ENCODE measurements around the gene ZMYM1.
A peak's percentile ranks its signal among the peaks of the same experiment; 100 is the strongest.
"Not testable (repeated sequence)": the region's sequence is repeated elsewhere in the genome, so short reads cannot be mapped to it uniquely, and the experiment has no call there.

ZMYM1 gene

GRCh38 chr1:35079003-35079930 is at the start of gene ZMYM1:
Gene ZMYM1, plus strand, starts transcription at chr1:35079385. Its CDS starts 14,603 bp downstream, at chr1:35093988.
- peak; percentile 67 to 83 for DNase-seq (ENCODE audit: low read depth in 2 of 2)

GRCh38 chr1:35029761-35030160 is 49.4 kb upstream of the ZMYM1 start:
- no peak for DNase-seq (ENCODE audit: low read depth in 2 of 2)

DNA sequence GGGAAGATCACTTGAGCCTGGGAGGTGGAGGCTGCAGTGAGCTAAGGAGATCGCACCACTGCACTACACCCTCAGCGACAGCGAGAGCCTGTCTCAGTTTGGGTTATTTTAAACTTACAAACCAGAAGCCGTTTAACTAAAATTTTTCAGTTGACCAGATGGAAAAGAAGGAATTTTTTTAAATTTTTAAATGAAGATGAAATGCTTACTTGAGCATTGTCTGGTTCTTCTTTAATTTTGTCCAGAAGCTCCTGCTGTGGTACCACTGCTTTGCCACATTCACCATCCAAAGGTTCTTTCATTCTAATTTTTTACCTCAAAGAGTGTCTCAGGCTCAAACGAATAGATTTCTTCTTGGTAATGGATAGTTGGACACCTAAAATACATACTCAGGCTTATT is 48.8 kb upstream of the ZMYM1 start:
- no peak for DNase-seq (ENCODE audit: low read depth in 2 of 2)

DNA sequence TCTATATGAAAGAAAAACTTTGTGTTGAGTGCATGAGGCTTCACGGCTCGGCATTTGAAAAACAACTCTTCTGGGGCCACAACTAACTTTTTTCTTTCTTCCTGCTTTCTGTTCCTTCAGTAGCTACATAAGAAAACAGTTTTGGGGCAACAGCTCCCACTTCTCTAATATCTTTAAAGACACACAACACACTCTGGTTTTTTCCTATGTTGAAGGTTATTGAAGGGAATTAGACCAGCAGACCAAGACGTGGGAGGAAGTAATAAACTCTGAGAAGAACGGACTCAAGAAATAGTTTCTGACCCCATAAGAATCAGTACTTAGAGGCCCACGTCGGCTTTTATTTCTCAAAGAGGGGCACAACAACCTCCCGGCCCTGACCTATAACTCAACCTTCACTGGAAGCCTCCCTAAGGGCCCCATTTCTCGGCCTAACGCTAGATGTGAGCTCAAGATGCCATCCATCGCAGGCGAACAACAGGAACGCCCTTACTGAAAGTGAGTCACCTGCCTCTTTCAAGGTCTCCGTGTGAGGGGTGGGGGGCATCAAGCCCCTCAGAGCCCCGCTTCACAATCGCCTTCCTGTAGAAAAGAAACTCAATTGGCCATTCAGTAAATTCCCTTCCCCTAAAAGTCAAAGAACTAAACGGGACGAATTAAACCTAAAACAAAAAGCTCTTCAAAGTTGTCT is 48.3 kb upstream of the ZMYM1 start:
- DNase-seq (ENCODE audit: low read depth in 2 of 2), result peak; percentile 11 to 26

DNA sequence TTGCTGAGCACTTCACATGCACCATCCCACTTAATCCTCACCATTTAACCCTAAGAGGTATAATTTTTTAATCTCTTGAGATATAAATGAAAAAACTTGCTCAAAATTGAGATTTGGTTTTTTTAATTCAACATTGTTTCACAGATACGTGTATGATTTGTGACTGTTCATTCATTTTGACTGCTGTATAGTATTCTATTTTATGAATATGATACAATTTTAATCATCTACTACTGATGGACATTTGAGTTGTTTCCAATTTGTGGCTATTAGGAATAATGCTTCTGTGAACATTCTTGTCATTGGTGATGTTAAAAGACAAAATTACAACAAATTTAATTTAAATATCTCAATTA is 46.8 kb upstream of the ZMYM1 start:
- DNase-seq (ENCODE audit: low read depth in 2 of 2), result no peak

DNA sequence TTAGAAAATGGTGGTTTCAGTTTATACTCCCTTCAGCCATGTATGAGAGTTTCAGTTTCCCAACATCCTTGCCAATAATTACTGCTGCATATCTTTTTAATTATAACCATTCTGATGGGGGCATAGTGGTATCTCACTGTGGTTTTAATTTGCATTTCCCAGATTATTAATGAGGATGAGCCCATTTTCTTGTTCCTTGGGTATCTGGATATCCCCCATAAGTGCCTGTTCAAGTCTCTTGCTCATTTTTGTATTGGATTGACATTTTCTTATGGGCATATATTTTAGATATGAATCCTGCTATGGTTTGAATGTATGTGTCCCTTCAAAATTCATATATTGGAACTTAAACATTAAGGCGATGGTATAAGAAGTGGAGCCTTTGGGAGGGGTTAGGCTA is 45.8 kb upstream of the ZMYM1 start:
- DNase-seq (ENCODE audit: low read depth in 2 of 2), result no peak

- no peak for DNase-seq (ENCODE audit: low read depth in 2 of 2)
Observed at GRCh38 chr1:35036621-35037020, 42.6 kb upstream of the ZMYM1 start.

DNA sequence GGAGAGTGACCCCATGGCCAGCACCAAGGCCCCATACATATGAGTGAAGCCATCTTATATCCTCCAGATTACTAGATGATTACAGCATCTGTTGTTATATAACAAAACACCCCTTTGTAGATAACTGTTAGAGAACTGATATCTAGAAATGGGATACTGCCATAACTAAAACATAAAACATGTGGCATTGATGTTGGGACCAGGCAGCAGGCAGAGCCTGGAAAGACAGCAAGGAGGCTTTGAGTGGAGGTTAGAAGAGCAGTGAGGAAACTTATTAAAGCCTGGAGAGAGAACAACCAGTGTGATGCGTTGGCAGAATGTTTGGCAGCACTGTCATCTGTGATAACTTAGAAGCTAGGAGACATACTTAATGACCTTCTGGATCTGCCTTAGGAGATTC is 42.0 kb upstream of the ZMYM1 start:
- DNase-seq (ENCODE audit: low read depth in 2 of 2), result no peak

GRCh38 chr1:35038723-35039122 is 40.5 kb upstream of the ZMYM1 start:
- DNase-seq (ENCODE audit: low read depth in 2 of 2), result no peak

DNA sequence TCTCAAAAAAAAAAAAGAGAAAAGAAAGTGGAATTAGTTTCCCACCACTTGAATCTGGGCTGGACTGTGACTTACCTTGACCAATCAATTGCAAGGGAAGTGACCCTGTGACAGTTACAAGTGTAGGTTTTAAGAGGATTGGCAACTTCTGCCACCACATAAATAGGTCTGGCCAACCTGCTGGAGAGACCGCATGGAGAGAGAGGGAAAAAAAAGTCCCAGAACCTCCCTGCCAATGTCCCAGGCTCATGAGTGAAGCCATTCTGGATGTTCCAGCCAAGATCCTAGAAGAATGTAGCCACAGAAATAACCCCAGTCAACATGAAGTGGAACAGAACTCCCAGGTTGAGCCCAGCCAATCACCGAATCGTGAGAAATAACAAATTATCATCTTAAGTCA is 35.7 kb upstream of the ZMYM1 start:
- DNase-seq (ENCODE audit: low read depth in 2 of 2), result no peak

GRCh38 chr1:35044431-35044830 is 34.8 kb upstream of the ZMYM1 start:
- DNase-seq (ENCODE audit: low read depth in 2 of 2), result no peak

DNA sequence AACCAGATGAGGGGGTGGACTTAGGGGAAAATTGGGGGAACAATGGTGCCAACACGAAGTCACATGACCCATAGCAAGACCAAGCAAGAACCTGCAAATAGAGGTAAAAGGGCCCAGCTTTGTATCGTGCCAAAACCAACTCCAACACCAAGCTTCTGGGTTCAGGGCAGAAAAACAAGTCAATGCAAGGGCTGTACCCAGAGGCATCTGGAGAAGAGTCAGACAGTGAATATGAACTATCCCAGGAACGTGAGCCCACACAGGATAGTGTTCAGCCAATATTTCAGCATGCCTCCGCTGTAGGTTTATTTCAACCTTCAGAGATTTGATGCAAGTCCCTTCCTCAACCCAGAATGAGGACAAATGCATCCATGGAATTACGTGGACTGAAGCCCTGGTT is 32.5 kb upstream of the ZMYM1 start:
- no peak for DNase-seq (ENCODE audit: low read depth in 2 of 2)

GRCh38 chr1:35047188-35047858 is 31.9 kb upstream of the ZMYM1 start:
- DNase-seq (ENCODE audit: low read depth in 2 of 2), result no peak

DNA sequence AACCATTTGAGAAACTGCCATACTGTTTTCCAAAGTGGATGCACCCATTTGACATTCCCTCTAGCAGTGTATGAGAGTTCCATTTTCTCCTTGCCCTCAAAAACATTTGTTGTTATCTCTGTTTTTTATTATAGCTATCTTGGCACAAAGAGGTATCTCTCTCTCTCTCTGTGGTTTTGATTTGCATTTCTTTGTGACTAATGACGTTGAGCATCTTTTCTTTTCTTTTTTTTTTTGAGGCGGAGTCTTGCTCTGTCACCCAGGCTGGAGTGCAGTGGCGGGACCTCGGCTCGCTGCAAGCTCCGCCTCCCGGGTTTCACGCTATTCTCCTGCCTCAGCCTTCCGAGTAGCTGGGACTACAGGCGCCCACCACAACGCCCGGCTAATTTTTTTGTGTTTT is 30.1 kb upstream of the ZMYM1 start:
- no peak for DNase-seq (ENCODE audit: low read depth in 2 of 2)

DNA sequence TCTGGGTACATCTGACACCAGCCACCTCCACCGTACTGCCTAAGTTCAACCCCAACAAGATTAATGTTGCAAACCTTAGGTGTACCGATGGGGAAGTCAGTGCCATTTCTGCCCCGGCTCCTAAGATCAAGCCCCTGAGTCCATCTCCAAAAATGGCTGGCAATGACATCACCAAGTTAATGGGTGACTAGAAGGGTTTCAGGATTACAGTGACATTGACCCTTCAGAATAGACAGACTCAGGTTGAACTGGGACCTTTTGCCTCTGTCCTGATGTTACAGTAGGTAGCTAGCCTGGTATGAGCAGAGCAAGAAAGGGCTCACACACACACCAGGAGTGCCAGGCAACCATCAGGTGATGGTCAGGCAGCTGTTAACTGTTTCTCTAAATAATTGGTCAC is 25.8 kb upstream of the ZMYM1 start:
- DNase-seq (ENCODE audit: low read depth in 2 of 2), result no peak

DNA sequence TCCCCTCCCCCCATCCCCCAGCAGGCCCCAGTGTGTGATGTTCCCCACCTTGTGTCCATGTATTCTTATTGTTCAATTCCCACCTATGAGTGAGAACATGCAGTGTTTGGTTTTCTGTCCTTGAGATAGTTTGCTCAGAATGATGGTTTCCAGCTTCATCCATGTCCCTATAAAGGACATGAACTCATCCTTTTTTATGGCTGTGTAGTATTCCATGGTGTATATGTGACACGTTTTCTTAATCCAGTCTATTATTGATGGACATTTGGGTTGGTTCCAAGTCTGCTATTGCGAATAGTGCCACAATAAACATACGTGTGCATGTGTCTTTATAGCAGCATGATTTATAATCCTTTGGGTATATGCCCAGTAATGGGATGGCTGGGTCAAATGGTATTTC is 24.9 kb upstream of the ZMYM1 start:
- DNase-seq (ENCODE audit: low read depth in 2 of 2), result not testable (repeated sequence)

DNA sequence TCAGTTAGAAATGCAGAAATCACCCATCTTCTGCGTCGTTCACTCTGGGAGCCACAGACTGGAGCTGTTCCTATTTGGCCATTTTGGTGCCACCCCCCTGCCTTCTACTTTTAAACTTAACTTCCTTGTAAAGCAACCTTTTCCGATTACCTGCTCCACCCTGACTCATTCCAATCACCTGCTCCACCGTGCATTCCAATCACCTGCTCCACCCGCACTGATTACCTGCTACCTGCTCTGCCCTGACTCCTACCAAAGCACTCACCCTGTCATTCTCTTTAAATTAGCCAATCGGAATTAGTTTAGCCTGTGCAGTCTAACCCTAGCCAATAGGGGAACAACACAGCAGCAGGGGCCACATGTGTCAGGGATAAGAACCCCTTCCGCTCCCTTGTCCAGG is 20.9 kb upstream of the ZMYM1 start:
- DNase-seq (ENCODE audit: low read depth in 2 of 2), result not testable (repeated sequence)

DNA sequence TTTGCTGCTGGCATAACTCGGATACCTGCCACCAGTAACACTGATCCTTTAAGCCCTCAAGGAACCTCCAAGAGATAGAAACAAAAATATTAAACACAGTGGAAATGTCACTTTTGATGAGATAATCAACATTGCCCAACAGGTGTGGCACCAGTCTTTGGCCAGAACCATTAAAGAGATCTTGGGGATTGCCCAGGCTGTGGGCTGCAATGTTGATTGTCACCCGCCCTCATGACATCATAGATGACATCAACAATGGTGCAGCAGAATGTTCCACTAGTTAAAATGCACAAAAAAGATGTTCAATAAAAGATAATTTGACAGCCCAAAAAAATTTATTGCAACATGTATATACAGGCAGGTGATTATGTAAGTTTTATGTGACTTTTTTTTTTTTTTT is 20.2 kb upstream of the ZMYM1 start:
- DNase-seq (ENCODE audit: low read depth in 2 of 2), result no peak

- DNase-seq (ENCODE audit: low read depth in 2 of 2), result no peak
Observed at GRCh38 chr1:35062518-35063196, 16.5 kb upstream of the ZMYM1 start.

DNA sequence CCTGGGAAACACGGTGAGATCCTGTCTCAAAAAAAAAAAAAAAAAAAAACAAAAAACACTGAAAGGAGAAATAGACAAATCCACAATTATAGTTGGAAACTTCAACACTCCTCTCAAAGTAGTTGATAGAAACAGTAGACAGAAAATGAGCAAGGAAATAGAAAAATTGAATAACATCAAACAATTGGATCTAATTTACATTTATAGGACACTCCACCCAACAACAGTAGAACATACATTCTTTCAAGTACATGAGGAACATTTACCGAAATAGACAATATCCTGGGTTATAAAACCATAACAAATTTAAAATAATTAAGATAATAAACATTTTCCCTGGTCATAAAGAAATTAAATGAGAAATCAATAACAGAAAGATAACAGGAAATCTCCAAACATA is 14.9 kb upstream of the ZMYM1 start:
- no peak for DNase-seq (ENCODE audit: low read depth in 2 of 2)

DNA sequence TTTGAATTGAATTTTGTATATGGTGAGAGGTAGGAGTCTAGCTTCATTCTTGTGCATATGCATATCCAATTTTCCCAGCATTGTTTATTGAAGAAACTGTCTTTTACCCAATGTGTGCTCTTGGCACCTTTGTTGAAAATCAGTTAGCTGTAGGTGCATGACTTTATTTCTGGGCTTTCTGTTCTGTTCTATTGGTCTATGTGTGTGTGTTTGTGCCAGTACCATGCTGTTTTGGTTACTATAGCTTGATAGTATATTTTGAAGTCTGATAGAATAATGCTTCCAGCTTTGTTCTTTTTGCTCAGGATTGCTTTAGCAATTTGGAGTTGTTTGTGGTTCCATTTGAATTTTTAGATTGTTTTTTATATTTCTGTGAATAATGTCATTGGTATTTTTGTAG is 9.4 kb upstream of the ZMYM1 start:
- no peak for DNase-seq (ENCODE audit: low read depth in 2 of 2)

DNA sequence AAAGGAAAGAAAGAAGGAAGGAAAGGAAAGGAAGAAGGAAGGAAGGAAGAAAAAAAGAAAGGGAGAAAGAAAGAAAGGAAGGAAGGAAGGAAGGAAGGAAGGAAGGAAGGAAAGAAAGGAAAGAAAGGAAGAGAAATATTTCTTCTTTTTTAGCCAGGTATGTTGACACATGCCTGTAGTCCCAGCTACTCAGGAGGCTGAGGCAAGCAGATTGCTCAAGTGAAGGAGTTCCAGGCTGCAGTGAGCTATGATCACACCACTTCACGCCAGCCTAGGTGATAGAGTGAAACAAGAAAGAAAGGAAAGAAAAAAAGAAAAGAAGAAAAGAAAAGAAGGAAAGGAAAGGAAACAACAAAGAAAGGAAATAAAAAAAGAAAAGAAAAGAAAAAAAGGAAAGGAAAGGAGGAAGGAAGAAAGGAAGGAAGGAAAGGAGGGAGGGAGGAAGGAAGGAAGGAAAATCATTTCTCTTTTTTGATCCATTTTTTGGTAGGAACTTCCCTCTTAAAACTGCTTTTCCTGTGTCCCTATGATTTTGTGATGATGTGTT is 5.8 kb upstream of the ZMYM1 start:
- no peak for DNase-seq (ENCODE audit: low read depth in 2 of 2)

Data from stimulated activated CD4-positive, alpha-beta T cell treated with anti-CD3 and anti-CD28 coated beads, Interleukin-1b, Interleukin-23, amount 100 ng/mL, for 4 hours (primary cell).